Measurements from ENCODE around the gene ADAP1.

Gene ADAP1

DNA sequence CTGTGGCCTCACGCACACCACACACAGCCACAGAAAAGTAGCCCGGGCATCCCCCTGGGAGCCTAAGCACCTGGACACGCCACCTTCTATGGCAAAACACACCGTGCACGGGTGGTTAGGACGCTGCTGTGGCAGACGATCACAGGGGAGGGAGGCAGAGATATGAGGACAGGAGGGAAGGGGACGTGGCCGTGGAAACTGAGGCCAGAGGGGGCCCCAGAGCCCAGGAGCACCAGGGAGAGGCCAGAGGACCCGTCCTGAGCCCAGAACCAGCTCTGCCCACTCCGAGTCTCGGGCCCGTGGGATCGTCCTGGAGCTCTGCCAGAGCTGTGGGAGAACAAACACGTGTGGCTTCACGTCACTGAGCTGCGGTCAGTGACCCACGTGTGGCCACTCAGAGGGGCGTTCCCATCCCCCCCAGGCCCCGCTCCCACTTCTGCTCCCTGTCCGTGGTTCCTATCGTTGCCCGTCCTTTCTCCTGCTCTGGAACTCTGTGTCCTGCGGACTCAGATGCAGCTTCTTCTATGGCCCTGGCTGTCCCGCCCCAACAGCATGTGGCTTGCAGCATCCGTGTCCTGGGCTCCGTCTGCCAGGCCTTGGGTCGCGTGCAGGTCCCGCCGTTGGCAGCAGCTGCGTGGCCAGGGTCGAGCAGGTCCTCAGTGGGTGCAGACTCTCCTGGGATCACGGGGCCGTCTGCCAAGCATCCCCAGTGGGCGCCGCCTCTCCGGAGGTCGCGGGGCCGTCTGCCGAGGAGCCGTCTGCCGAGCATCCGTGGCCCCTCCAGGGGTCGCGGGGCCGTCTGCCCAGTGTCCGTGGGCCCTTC is 47.1 kb downstream of the ADAP1 start:
- DNase-seq = no peak

GRCh38 chr7:906776-907157 is 47.7 kb downstream of the ADAP1 start:
- DNase-seq = no peak

- no peak for DNase-seq
Measured at GRCh38 chr7:904847-905246, 49.6 kb downstream of the ADAP1 start.

DNA sequence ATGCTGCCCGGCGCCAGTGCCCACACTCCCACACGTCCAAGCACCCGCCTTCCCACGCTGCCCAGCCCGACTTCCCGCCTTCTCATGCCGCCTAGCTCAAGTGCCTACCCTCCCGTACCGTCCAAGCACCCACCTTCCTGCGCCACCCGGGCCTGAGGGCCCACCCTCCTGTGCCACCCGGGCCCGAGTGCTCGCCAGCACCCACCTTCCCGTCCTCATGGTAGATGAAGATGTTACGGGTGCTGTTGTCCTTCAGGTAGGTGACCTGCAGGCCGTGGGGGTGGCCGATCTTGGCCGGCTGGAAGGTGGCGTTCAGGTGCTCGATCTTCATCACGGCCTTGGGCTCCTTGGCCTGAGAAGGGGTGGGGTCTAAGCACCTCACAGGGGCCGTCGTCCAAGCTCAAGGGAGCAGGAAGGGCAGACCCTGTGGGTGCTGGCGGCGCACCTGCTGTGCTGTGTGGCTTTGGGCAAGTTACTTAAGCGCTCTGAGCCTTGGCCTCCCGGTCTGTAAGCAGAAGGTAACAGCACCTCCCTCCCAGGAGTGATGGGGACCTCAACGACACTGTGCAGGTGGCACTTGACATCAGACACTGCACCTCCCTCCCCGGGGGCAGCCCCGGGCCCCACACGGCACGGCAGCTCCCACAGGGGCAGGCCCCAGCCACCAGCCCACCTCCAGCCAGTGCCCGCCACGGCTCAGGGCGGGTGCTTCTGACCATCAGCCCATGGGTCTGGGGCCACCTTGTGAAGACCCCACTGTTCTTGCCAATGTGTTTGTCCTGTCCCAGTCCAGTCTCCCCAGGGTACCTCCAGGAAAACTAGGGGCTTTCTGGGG is 50.3 kb downstream of the ADAP1 start:
- no peak for DNase-seq

DNA sequence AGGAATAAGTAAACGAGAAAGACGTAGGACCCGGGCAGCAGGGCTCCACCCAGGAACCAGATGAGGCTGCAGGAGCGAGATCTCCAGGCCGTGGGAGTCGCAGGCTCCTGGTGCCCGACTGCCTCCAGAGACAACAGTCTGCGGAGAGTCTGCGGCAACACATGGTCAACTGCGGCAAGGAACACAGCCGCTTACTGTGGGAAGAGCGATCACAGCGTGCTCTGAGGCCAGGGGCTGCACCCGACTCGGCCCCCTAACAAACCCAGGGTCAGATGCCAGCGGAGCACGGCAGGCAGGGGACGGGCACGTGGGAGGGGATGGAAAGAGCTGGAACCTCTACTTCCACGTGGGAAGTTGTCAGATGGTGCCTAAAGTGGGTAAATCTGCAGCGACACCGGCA is 51.5 kb downstream of the ADAP1 start:
- no peak for DNase-seq

DNA sequence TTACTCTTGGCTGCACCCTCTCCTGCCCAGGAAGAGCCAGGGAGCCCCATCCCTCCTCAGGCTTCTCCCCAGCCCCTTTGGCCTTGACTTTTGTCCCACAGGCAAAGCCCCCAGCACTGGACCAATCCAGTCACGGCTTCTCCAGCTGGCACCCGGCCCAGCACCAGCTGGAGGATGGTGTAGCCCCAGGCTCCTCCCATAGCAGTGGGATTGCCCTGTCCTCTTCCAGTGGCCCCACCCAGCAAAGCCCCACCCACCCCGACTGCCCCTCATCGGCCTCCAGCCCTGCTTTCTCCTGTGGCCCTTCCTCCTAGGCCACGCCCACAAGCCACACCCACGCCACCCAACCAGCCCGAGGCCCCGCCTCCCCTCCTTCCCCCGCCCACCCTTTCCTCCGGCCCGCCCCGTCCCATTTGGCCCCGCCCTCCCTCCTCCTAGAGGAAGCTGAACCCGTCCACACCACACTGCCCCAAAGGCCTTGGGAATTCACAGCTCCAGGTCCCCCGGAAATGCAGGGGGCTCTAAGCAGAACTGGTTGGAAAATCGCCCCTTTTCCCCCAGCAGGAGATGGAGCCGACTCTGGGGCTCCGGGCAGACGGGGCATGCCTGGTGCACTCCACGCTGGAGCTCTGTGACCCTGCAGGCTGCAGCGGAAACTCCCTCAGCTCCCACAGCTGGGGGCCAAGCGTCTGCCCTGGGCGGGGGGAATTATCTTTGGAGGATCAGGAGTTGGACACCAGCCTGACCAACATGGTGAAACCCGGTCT is 52.9 kb downstream of the ADAP1 start:
- DNase-seq = peak; percentile 28

GRCh38 chr7:901041-901387 is 53.5 kb downstream of the ADAP1 start:
- DNase-seq = no peak

- no peak for DNase-seq
Measured at GRCh38 chr7:900331-901040, 54.0 kb downstream of the ADAP1 start.

GRCh38 chr7:899806-900205 is 54.7 kb downstream of the ADAP1 start:
- DNase-seq = no peak

- no peak for DNase-seq
Measured at GRCh38 chr7:898855-899681, 55.4 kb downstream of the ADAP1 start.

GRCh38 chr7:898460-898854 is 56.0 kb downstream of the ADAP1 start:
- DNase-seq = no peak

DNA sequence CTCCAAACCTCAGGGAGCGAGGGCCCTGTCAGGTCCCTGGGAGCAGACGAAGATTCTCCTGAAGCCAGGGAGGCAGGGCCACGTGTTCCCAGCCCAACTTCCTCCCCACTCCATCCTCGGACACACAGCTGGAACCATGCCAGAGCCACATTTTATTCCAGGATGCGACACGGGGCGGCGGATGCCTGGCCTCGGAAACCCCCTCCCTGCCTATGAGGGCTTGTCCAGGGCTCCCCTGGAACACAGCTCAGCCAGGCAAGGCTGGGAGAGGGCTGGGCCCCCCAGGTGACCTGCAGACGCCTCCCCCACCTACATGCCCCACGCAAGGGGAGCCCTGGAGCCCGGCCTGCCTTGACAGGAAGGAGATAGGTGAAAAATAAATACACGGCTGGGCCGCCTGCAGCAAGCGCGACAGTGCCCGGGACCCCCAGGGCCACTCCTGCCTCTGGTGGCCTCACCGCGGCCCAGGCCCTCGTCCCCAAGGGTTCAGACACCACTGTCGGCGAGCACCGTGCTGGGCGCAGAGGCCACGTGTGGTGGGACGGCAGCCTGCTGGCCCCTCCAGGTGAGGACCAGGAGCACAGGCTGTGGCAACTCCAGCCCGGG is 56.6 kb downstream of the ADAP1 start:
- DNase-seq = no peak

GRCh38 chr7:897086-897485 is 57.4 kb downstream of the ADAP1 start:
- DNase-seq = no peak

DNA sequence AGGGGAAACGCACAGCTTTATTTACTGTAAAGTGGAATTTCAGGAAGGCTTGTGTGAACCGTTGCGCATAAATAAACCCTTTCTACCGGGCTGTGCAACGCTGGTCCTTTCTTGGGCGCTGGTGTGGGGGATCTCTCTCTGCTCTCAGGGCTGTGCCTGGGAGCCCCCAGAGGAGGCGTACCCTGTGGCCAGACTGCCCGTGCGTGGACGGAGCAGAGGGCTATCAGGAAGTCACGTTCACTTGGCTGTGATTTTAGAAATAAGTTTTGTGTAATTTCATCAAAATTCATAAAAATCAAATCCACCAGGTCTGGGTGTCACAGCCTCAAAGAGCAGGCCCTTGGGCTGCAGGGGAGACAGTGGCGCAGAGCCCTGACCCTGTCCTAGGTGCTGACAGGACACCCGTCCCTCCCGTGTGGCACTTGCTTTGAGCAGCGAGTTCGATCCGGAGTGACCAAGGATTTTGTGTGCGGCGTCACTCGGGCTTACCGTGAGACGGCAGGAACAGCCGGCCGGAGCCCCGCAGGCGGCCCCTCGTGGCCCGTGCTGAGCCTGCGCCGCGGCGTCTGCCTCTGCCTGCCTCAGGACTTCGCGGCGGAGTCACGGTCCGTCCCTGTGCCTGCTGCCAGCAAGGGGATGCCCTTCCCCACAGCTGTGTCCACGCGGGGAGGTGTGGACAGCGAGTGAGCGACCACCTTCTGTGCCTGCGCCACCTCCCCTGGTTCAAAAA is 58.0 kb downstream of the ADAP1 start:
- no peak for DNase-seq

- no peak for DNase-seq
Measured at GRCh38 chr7:895451-896052, 58.9 kb downstream of the ADAP1 start.

GRCh38 chr7:894927-895450 is 59.5 kb downstream of the ADAP1 start:
- no peak for DNase-seq

GRCh38 chr7:894164-894867 is 60.2 kb downstream of the ADAP1 start:
- no peak for DNase-seq

- no peak for DNase-seq
Measured at GRCh38 chr7:893686-894085, 60.8 kb downstream of the ADAP1 start.

All from effector CD8-positive, alpha-beta T cell (primary cell).